SH-SY5Y (cell line): ENCODE measurements around the gene RYR1.

Experiments used
- GATA2 ChIP-seq: IDR thresholded peaks from 2 replicates; pipeline ENCODE4 v1.6.1; 2011; ENCODE audit warnings: mild to moderate bottlenecking, low read depth, low read length
- GATA3 ChIP-seq: IDR thresholded peaks from 2 replicates; pipeline ENCODE4 v1.6.1; 2011; ENCODE audit warnings: low read depth, mild to moderate bottlenecking, low read length, moderate library complexity

DNA sequence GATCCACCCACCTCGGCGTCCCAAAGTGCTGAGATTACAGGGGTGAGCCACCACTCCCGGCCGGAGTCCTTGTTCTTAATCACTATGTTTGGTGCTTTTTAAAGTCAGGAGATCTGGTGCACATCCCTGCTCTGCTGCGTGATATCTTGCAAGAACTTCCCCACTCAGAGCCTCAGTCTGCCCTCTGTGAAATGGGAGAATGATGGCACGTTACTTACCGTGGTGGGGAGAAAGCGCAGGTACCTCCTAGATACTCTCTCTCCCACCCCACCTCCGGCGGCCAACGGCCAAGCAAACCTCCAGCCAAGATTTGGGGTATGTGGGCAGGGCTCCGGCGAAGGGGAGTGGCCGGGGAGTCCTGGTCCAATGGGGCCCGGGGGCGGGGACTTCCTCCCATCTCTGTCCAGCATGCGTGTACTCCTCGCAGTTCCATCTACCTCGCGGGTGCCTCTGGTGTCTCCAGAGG, at the start of gene RYR1:
- TF ChIP-seq GATA3 (no peak), GATA2 (no peak)
